HG02885 (cell line): ENCODE data around the gene NCKIPSD.

Experiments
- ATAC-seq: cut with Tn5 transposase; IDR thresholded peaks from one replicate; pipeline ENCODE4 v1.9.1; 2021; ENCODE audit warnings: mild to moderate bottlenecking; ENCODE audit not compliant: unreplicated experiment, poor library complexity

The NCKIPSD gene

GRCh38 chr3:48651771-48652170 is 33.9 kb downstream of the NCKIPSD start:
- no peak for ATAC-seq

GRCh38 chr3:48650723-48651122 is 35.0 kb downstream of the NCKIPSD start:
- ATAC-seq: no peak

- no peak for ATAC-seq
These were observed 37.4 kb downstream of the NCKIPSD start for GRCh38 chr3:48648188-48648850.

GRCh38 chr3:48647714-48648113 is 38.0 kb downstream of the NCKIPSD start:
- no peak for ATAC-seq

- no peak for ATAC-seq
These were observed 40.6 kb downstream of the NCKIPSD start for GRCh38 chr3:48644898-48645760.

GRCh38 chr3:48642605-48643004 is 43.1 kb downstream of the NCKIPSD start:
- ATAC-seq: no peak

- ATAC-seq: no peak
These were observed 44.3 kb downstream of the NCKIPSD start for GRCh38 chr3:48641396-48641795.

GRCh38 chr3:48639944-48640606 is 45.6 kb downstream of the NCKIPSD start:
- no peak for ATAC-seq

GRCh38 chr3:48637305-48637704 is 48.4 kb downstream of the NCKIPSD start:
- no peak for ATAC-seq

GRCh38 chr3:48636149-48636655 is 49.5 kb downstream of the NCKIPSD start:
- no peak for ATAC-seq

- peak; percentile 95 for ATAC-seq
These were observed 50.3 kb downstream of the NCKIPSD start, which contains the start of gene SLC26A6 for GRCh38 chr3:48635222-48636021. TSS of gene SLC26A6 (minus strand) at chr3:48635461. CDS start at chr3:48635393, 68 bp downstream.

GRCh38 chr3:48634661-48635221 is 51.0 kb downstream of the NCKIPSD start:
- peak; percentile 32 for ATAC-seq

GRCh38 chr3:48633743-48634142 is 52.0 kb downstream of the NCKIPSD start:
- ATAC-seq: no peak

GRCh38 chr3:48633256-48633655 is 52.5 kb downstream of the NCKIPSD start:
- ATAC-seq: no peak

- no peak for ATAC-seq
These were observed 53.9 kb downstream of the NCKIPSD start for GRCh38 chr3:48631516-48632448.

GRCh38 chr3:48630833-48631232 is 54.9 kb downstream of the NCKIPSD start:
- no peak for ATAC-seq

GRCh38 chr3:48630407-48630806 is 55.3 kb downstream of the NCKIPSD start:
- no peak for ATAC-seq

GRCh38 chr3:48629894-48630293 is 55.8 kb downstream of the NCKIPSD start:
- ATAC-seq: no peak
